Sigmoid colon (tissue), 4 donors: ENCODE data around the gene TMEM87A.
"Not testable (repeated sequence)": the region's sequence is repeated elsewhere in the genome, so short reads cannot be mapped to it uniquely, and the experiment has no call there.

Source experiments
- EP300 ChIP-seq, 4 donors: sonication (generic); formaldehyde crosslinking; IDR thresholded peaks; one replicate each; pipeline ENCODE4 v1.6.1; 2017; ENCODE audit warnings: antibody characterized with exemption in 4 of 4
- POLR2A ChIP-seq, 2 donors: fragments of 450-650 bp; IDR thresholded peaks; one replicate each; pipeline ENCODE4 v1.6.1; 2016; ENCODE audit warnings: antibody characterized with exemption in 2 of 2, mild to moderate bottlenecking in 2 of 2, moderate library complexity in 2 of 2
- POLR2AphosphoS5 ChIP-seq, 4 donors: sonication (generic); formaldehyde crosslinking; IDR thresholded peaks; one replicate each; pipeline ENCODE4 v1.6.1; 2017; ENCODE audit warnings: antibody characterized with exemption in 4 of 4
- TF ChIP-seq, protein P1 (sequence below), 4 experiments: fragments of 450-650 bp in 3 of 4; fragments of 200-600 bp in 1 of 4; IDR thresholded peaks; one replicate each; pipeline ENCODE4 v1.5.1; 2016 to 2019; ENCODE audit warnings: antibody characterized with exemption in 4 of 4, mild to moderate bottlenecking in 3 of 4, moderate library complexity in 2 of 4

DNA sequence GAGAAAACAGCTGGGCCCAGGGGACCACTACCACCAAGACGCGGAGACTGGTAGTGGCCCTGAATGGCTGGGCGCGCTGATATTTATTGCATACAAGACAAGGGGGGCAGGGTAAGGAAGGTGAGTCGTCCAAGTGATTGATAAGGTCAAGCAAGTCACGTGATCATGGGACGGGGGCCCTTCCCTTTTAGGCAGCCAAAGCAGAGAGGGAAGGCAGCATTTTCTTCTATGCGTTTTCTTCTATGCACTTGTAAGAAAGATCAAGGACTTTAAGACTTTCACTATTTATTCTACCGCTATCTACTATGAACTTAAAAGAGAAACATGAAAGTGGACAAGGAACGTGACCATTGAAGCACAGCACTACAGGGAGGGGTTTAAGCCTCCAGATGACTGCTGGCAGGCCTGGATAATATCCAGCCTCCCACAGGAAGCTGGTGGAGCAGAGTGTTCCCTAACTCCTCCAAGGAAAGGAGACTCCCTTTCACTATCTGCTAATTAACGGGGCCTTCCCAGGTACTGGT lies 43.1 kb upstream of the TMEM87A start:
- TF ChIP-seq POLR2AphosphoS5, EP300, POLR2A (IDR thresholded peaks at IDR 0.05): not testable (repeated sequence)
- TF ChIP-seq, protein P1, sequence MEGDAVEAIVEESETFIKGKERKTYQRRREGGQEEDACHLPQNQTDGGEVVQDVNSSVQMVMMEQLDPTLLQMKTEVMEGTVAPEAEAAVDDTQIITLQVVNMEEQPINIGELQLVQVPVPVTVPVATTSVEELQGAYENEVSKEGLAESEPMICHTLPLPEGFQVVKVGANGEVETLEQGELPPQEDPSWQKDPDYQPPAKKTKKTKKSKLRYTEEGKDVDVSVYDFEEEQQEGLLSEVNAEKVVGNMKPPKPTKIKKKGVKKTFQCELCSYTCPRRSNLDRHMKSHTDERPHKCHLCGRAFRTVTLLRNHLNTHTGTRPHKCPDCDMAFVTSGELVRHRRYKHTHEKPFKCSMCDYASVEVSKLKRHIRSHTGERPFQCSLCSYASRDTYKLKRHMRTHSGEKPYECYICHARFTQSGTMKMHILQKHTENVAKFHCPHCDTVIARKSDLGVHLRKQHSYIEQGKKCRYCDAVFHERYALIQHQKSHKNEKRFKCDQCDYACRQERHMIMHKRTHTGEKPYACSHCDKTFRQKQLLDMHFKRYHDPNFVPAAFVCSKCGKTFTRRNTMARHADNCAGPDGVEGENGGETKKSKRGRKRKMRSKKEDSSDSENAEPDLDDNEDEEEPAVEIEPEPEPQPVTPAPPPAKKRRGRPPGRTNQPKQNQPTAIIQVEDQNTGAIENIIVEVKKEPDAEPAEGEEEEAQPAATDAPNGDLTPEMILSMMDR (IDR thresholded peaks at IDR 0.05), result not testable (repeated sequence)
